ENCODE results near the gene PTPA. TPM values are rescaled to one million over a fixed set of nuclear protein-coding genes. Genes with fewer than 3 reads are reported as not detected.

PTPA gene
- total and polyA plus RNA-seq, 9 of the 15 experiments (the other 6 are each of a cell fraction or from before 2014, with no cell fraction given): 1.7 to 121 (median 72.6) TPM

DNA sequence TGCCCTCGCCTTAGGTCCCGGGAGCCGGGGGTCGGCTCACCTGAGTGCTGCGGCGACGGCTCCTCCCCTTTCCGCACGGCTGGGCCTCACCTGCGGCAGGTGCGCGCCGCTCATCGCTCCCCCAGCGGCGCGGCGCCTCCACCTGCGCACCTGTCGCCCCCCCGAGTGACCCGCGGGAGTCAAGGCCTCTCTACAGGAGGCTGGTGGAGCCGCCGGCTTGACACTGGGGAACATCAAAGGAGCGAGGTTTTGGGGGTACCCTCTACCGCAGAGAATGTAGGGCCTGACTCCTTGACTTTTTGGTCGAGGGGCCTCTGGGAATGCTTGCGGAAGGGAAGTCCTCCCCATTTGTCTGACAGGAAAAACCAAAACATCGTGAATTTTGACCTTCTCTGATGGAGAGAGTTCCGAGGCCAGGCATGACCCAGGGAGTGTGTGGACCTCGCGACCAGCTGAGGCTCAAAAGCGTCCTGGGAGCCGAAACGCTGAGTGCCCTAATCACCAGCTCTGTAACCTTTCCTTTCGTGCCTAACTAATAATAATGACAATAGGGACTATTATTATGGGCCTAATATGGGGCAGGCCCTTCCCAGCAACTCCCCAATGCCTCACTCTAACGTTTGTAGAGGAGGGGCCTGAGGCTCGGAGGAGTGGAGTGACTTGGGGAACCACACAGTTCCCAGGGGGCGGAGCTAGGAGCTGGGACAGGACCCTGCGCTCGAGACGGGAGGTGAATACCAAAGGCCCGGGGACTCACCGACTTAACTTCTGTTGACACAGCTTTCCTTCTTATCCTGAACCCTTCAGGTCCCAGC is 67.6 kb downstream of the PTPA start (continued):
- TF ChIP-seq TBP (optimal IDR thresholded peaks at IDR 0.05; ENCODE audit: low read depth, low read length) (no peak), ELF4 (CRISPR knock-in tag; IDR thresholded peaks at IDR 0.05) (no peak), ZFX (CRISPR knock-in tag; IDR thresholded peaks at IDR 0.05) (peak; percentile 49; the same call in 1 of the 2 replicates), ZNF311 (CRISPR knock-in tag; IDR thresholded peaks at IDR 0.05) (no peak), E2F6 (IDR thresholded peaks at IDR 0.05; ENCODE audit: borderline replicate concordance in 1 of 2, extremely low read depth in 1 of 2, insufficient read depth in 1 of 2, insufficient read length in 1 of 2, low read depth in 1 of 2, low read length in 1 of 2, poor library complexity in 1 of 2, severe bottlenecking in 1 of 2) (no peak), NCOR1 (IDR thresholded peaks at IDR 0.05) (no peak), USF1 (CRISPR knock-in tag; IDR thresholded peaks at IDR 0.05) (no peak), VEZF1 (CRISPR knock-in tag; IDR thresholded peaks at IDR 0.05) (no peak), ZKSCAN3 (CRISPR knock-in tag; IDR thresholded peaks at IDR 0.05) (no peak), XRCC4 (IDR thresholded peaks at IDR 0.05; ENCODE audit: extremely low read depth, insufficient read depth, insufficient read length) (no peak), CEBPG (CRISPR knock-in tag; IDR thresholded peaks at IDR 0.05) (no peak), CEBPG (tag; conservative IDR thresholded peaks at IDR 0.05 in 1 of 2, IDR thresholded peaks at IDR 0.05 in 1 of 2) (no peak), CREB3L1 (IDR thresholded peaks at IDR 0.05; ENCODE audit: borderline replicate concordance, low read depth) (no peak), EP300 (IDR thresholded peaks at IDR 0.05; ENCODE audit: low read length) (no peak), ZKSCAN8 (CRISPR knock-in tag; IDR thresholded peaks at IDR 0.05) (no peak), BCLAF1 (IDR thresholded peaks at IDR 0.05; ENCODE audit: borderline replicate concordance in 1 of 2, control insufficient read depth in 1 of 2, low read depth in 2 of 2, low read length in 1 of 2) (no peak)
